Measurements from ENCODE around the gene EIF2S3B.

The EIF2S3B gene

DNA sequence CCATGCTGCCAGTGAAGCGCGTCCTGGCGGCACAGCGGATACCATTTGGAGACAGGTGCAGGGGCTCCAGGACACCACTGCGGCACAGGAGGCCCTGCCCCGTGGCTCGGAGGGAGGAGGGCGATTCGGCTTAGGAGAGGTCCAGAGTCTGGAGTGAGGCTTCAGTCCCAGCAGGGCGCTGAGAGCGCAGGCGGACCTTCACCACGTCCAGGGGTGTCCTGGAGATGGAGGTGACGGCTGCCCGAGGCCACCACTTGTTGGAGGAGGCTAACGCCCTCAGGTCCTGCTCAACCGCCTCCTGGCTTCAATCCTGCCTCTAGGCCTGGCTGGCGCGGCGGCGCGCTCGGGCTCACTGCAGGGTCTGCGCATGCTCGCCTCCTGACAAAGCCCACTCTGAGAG, 45.7 kb downstream of the EIF2S3B start:
- DNase-seq (ENCODE audit: extremely low spot score): no peak
- CTCF ChIA-PET: no interaction called here
- no peak for TF ChIP-seq FOXA1 (IDR thresholded peaks at IDR 0.05)
- POLR2A ChIA-PET: no interaction called here

DNA sequence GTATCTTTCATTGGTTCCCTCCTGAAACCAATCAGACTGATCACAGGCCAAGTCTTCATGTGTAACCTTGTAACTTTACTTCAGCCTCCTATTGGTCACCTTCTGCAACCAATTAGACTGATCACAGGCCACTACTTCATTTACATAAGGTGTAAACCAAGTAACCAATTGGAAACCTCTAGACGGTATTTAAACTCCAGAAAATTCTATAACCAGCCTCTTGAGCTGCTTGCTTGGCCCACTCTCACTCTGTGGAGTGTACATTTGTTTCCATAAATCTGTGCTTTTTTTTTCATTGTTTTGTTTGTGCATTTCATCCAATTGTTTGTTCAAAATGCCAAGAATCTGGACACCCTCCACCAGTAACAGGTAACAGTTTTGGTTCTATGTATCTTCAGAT, 47.5 kb downstream of the EIF2S3B start:
- TF ChIP-seq NFRKB (IDR thresholded peaks at IDR 0.05) (no peak), CTBP1 (IDR thresholded peaks at IDR 0.05; ENCODE audit: borderline replicate concordance) (no peak), FOXK2 (IDR thresholded peaks at IDR 0.05) (no peak), FOXM1 (IDR thresholded peaks at IDR 0.05; ENCODE audit: borderline replicate concordance) (no peak), LEF1 (IDR thresholded peaks at IDR 0.05; ENCODE audit: borderline replicate concordance) (no peak), ELF4 (IDR thresholded peaks at IDR 0.05) (no peak), ARNT (IDR thresholded peaks at IDR 0.05) (no peak), SP1 (IDR thresholded peaks at IDR 0.05) (no peak), FOXA1 (IDR thresholded peaks at IDR 0.05) (no peak), L3MBTL2 (conservative IDR thresholded peaks at IDR 0.05) (no peak), BHLHE40 (IDR thresholded peaks at IDR 0.05; ENCODE audit: borderline replicate concordance) (no peak), ZNF384 (IDR thresholded peaks at IDR 0.05) (no peak), TARDBP (IDR thresholded peaks at IDR 0.05) (no peak), SUZ12 (IDR thresholded peaks at IDR 0.05) (no peak), HDGF (IDR thresholded peaks at IDR 0.05; ENCODE audit: borderline replicate concordance) (no peak)
- TF ChIP-seq, protein P1, sequence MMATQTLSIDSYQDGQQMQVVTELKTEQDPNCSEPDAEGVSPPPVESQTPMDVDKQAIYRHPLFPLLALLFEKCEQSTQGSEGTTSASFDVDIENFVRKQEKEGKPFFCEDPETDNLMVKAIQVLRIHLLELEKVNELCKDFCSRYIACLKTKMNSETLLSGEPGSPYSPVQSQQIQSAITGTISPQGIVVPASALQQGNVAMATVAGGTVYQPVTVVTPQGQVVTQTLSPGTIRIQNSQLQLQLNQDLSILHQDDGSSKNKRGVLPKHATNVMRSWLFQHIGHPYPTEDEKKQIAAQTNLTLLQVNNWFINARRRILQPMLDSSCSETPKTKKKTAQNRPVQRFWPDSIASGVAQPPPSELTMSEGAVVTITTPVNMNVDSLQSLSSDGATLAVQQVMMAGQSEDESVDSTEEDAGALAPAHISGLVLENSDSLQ (IDR thresholded peaks at IDR 0.05): no peak
- ChIA-PET CTCF (interaction anchor here (0.6 kb wide), 1 partner anchor 221 kb away, joined by 4 read pairs; no protein-coding TSS in a partner anchor), POLR2A (no interaction called here)
- no peak for DNase-seq (ENCODE audit: extremely low spot score)

DNA sequence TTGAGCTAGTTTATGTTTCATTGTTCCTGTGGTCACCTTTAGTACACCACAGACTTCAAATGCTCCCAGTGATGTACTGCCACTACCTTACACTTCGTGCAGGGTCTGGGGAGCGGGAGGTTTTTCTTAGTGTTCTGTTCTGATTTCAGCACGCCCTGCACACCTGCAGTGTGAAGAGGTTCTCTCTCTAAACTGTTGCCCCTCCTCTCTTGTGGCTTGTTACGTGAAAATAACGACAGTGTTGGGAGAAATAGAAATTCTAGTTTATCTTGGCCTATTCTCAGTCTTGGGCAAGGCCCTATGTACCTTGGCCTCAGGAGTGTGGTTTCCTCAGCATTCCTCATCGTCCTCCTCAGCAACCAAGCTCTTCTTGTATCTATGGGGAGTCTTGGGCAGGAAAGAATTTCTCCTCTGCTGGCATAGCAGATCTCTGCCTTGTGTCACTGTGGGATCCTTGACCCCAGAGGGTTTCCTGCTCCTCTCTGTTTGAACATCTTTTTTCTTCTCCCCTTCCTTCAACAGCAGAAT, 48.6 kb downstream of the EIF2S3B start:
- POLR2A ChIA-PET: no interaction called here
- no peak for DNase-seq (ENCODE audit: extremely low spot score)
- CTCF ChIA-PET: no interaction called here
- TF ChIP-seq ELF4 (IDR thresholded peaks at IDR 0.05) (no peak), TARDBP (IDR thresholded peaks at IDR 0.05) (no peak), HDGF (IDR thresholded peaks at IDR 0.05; ENCODE audit: borderline replicate concordance) (no peak), FOXA1 (IDR thresholded peaks at IDR 0.05) (no peak), LEF1 (IDR thresholded peaks at IDR 0.05; ENCODE audit: borderline replicate concordance) (no peak), BHLHE40 (IDR thresholded peaks at IDR 0.05; ENCODE audit: borderline replicate concordance) (no peak), ARNT (IDR thresholded peaks at IDR 0.05) (no peak), FOXK2 (IDR thresholded peaks at IDR 0.05) (no peak), L3MBTL2 (conservative IDR thresholded peaks at IDR 0.05) (no peak), CTBP1 (IDR thresholded peaks at IDR 0.05; ENCODE audit: borderline replicate concordance) (no peak), SP1 (IDR thresholded peaks at IDR 0.05) (no peak), FOXM1 (IDR thresholded peaks at IDR 0.05; ENCODE audit: borderline replicate concordance) (no peak), SUZ12 (IDR thresholded peaks at IDR 0.05) (no peak), NFRKB (IDR thresholded peaks at IDR 0.05) (no peak), ZNF384 (IDR thresholded peaks at IDR 0.05) (no peak)
- TF ChIP-seq, protein P1 (IDR thresholded peaks at IDR 0.05): no peak

DNA sequence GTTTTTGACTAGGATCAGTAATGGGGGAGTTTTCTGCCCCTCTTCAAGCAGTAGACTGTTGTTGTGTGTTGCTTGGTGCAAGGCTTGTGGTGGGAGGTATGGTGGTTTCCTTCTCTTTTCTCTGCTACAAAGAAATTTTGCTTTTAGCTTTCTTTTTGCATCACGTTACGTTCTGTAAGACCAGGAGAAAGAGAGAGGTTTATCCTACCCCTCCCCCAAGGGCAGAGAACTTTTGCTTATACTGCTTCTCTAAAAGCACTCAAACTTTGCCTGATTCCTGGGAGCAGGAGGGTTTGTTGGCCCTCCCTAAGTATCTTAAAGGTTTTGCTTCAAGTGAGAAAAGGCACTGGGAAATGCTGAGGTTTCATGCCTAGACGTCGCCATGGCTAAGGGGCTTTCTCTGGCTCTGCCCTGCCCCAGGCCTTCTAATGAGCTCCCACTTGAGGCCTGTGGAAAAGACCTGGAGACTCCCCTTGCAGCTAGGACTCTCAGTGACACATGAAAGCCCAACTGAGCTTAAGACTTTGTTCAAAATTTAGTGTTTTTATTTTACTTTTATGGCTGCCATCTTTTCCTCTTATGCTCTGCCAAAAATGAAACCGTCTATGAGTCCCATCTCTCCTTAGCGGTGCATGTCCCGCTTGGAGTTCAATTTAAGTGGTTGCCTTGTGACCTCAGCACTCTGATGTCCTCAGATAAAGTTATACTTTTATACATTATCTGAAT, 49.2 kb downstream of the EIF2S3B start:
- ChIA-PET CTCF (no interaction called here), POLR2A (no interaction called here)
- no peak for TF ChIP-seq FOXM1 (IDR thresholded peaks at IDR 0.05; ENCODE audit: borderline replicate concordance)
- TF ChIP-seq ARNT (IDR thresholded peaks at IDR 0.05): no peak
- no peak for DNase-seq (ENCODE audit: extremely low spot score)

DNA sequence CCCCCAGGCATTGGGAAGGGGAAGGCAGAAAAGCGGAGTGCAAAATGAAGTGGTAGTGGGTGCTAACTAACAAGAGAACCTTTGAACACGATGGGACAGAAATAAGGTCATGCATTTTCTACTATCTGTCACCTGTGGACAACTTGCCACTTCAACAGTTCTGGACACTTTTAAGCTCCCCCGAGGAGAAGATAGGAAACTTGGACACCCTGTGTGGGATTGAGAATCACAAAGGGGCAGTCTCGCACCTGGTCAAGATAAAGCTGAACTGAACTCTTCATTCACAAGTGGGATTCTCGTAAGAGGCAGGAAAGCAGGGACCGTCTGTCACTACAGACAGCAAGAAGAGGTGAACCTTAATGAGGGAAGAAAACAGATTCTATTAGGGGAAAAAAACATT, 51.6 kb downstream of the EIF2S3B start:
- POLR2A ChIA-PET: no interaction called here
- DNase-seq (ENCODE audit: extremely low spot score): no peak
- no peak for TF ChIP-seq BHLHE40 (IDR thresholded peaks at IDR 0.05; ENCODE audit: borderline replicate concordance)
- no peak for TF ChIP-seq ELF4 (IDR thresholded peaks at IDR 0.05)
- no peak for TF ChIP-seq FOXM1 (IDR thresholded peaks at IDR 0.05; ENCODE audit: borderline replicate concordance)
- no peak for TF ChIP-seq ARNT (IDR thresholded peaks at IDR 0.05)
- CTCF ChIA-PET: no interaction called here

DNA sequence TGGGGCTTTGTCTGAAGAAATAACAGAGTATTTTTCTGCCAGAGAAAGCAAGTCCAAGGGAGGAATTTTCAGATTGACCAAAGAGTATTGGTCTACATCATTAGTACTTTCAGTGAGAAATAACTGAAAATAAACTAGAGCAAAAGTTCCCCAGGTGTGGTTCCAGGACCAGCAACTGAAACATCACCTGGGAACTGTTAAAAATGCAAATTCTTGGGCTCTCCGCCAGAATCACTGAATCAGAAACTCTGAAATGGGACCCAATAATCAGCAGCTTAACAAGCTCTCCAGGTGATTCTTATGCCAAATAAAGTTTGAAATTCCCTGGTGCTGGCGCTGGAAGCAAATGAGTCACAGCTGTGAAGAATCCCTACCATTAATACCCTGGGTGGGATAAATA, 52.1 kb downstream of the EIF2S3B start:
- POLR2A ChIA-PET: no interaction called here
- CTCF ChIA-PET: no interaction called here
- TF ChIP-seq SP1 (IDR thresholded peaks at IDR 0.05) (no peak), CTBP1 (IDR thresholded peaks at IDR 0.05; ENCODE audit: borderline replicate concordance) (no peak), ARNT (IDR thresholded peaks at IDR 0.05) (no peak), LEF1 (IDR thresholded peaks at IDR 0.05; ENCODE audit: borderline replicate concordance) (no peak), SUZ12 (IDR thresholded peaks at IDR 0.05) (no peak), FOXM1 (IDR thresholded peaks at IDR 0.05; ENCODE audit: borderline replicate concordance) (no peak), FOXA1 (IDR thresholded peaks at IDR 0.05) (no peak), TARDBP (IDR thresholded peaks at IDR 0.05) (no peak), ELF4 (IDR thresholded peaks at IDR 0.05) (no peak), NFRKB (IDR thresholded peaks at IDR 0.05) (no peak), L3MBTL2 (conservative IDR thresholded peaks at IDR 0.05) (no peak), ZNF384 (IDR thresholded peaks at IDR 0.05) (no peak), BHLHE40 (IDR thresholded peaks at IDR 0.05; ENCODE audit: borderline replicate concordance) (no peak)
- TF ChIP-seq, protein P1 (IDR thresholded peaks at IDR 0.05): no peak
- no peak for DNase-seq (ENCODE audit: extremely low spot score)

Data from HEK293T (cell line).